ENCODE data around the gene NTM.
"Not testable (repeated sequence)": the region's sequence is repeated elsewhere in the genome, so short reads cannot be mapped to it uniquely, and the experiment has no call there.

Gene NTM

GRCh38 chr11:131463649-131464425, 93.4 kb downstream of the NTM start:
- DNase-seq (ENCODE audit: low spot score), result no peak

- DNase-seq (ENCODE audit: low spot score), result no peak
Measured at GRCh38 chr11:131464461-131464860, 94.0 kb downstream of the NTM start.

GRCh38 chr11:131465039-131465438, 94.6 kb downstream of the NTM start:
- DNase-seq (ENCODE audit: low spot score), result no peak

- DNase-seq (ENCODE audit: low spot score), result no peak
Measured at GRCh38 chr11:131465746-131466145, 95.3 kb downstream of the NTM start.

- no peak for DNase-seq (ENCODE audit: low spot score)
Measured at GRCh38 chr11:131467645-131468394, 97.4 kb downstream of the NTM start.

- DNase-seq (ENCODE audit: low spot score), result no peak
Measured at GRCh38 chr11:131468565-131468964, 98.2 kb downstream of the NTM start.

- DNase-seq (ENCODE audit: low spot score), result no peak
Measured at GRCh38 chr11:131470216-131470925, 100.0 kb downstream of the NTM start.

GRCh38 chr11:131471976-131472375, 101.6 kb downstream of the NTM start:
- DNase-seq (ENCODE audit: low spot score), result no peak

GRCh38 chr11:131474947-131475346, 104.5 kb downstream of the NTM start:
- no peak for DNase-seq (ENCODE audit: low spot score)

GRCh38 chr11:131476266-131476665, 105.9 kb downstream of the NTM start:
- no peak for DNase-seq (ENCODE audit: low spot score)

GRCh38 chr11:131478341-131478740, 107.9 kb downstream of the NTM start:
- no peak for DNase-seq (ENCODE audit: low spot score)

GRCh38 chr11:131481303-131481702, 110.9 kb downstream of the NTM start:
- DNase-seq (ENCODE audit: low spot score), result no peak

- DNase-seq (ENCODE audit: low spot score), result no peak
Measured at GRCh38 chr11:131481971-131482370, 111.6 kb downstream of the NTM start.

GRCh38 chr11:131483453-131483852, 113.0 kb downstream of the NTM start:
- DNase-seq (ENCODE audit: low spot score), result no peak

- DNase-seq (ENCODE audit: low spot score), result no peak
Measured at GRCh38 chr11:131483877-131484276, 113.5 kb downstream of the NTM start.

GRCh38 chr11:131486100-131486499, 115.7 kb downstream of the NTM start:
- no peak for DNase-seq (ENCODE audit: low spot score)

GRCh38 chr11:131486937-131487635, 116.7 kb downstream of the NTM start:
- DNase-seq (ENCODE audit: low spot score), result no peak

GRCh38 chr11:131488238-131488637, 117.8 kb downstream of the NTM start:
- DNase-seq (ENCODE audit: low spot score), result no peak

- no peak for DNase-seq (ENCODE audit: low spot score)
Measured at GRCh38 chr11:131491503-131491902, 121.1 kb downstream of the NTM start.

- DNase-seq (ENCODE audit: low spot score), result no peak
Measured at GRCh38 chr11:131495423-131495822, 125.0 kb downstream of the NTM start.

- not testable (repeated sequence) for DNase-seq (ENCODE audit: low spot score)
Measured at GRCh38 chr11:131497686-131498085, 127.3 kb downstream of the NTM start.

- no peak for DNase-seq (ENCODE audit: low spot score)
Measured at GRCh38 chr11:131498631-131499160, 128.3 kb downstream of the NTM start.

Data from hepatic stellate cell (primary cell).